ENCODE data around the gene PLCD3.
A peak's percentile ranks its signal among the peaks of the same experiment; 100 is the strongest.

Gene PLCD3

GRCh38 chr17:45081047-45081703 lies 51.1 kb downstream of the PLCD3 start:
- DNase-seq (ENCODE audit: low spot score) = no peak
- Histone ChIP-seq H3K4me3 (no peak overlapping the region), H3K27ac (no peak overlapping the region)
- no peak for TF ChIP-seq CTCF (IDR thresholded peaks at IDR 0.05)

- no peak for TF ChIP-seq CTCF (IDR thresholded peaks at IDR 0.05)
- no peak for DNase-seq (ENCODE audit: low spot score)
- no peak overlapping the region for H3K4me3 ChIP-seq
- peak overlapping the region in 1 of 2 donors; percentile 42 for H3K27ac ChIP-seq
These were observed 54.7 kb downstream of the PLCD3 start for GRCh38 chr17:45077643-45078042.

DNA sequence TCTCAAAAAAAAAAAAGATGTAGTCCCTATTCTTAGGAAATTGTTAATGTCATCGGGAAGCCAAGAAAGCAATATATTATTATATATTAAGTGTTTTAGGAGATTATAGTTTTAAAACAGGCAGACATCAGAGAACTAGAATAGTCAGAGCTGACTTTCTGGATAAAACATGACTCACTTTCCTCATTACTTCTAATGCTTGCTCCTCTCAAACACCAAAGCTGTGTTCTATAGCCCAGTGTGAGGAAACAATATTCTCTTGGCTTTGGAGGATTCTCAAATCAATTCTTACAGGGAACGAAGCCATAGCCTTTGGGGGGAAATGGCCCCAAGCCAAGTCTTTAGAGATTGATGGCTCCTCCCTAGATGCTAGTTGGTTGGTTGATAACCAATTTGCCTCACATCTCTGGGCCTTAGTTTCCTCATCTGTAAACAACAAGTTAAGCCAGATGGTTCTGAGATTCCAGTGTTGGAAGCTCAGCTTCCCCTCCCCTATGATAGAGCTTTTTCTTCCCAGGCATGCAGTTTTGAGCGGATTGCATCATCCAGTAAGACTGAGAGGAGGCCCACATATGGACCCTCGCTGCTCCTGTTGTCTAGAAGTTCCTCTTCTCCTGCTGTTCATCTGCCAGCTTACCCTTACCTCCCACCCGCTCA lies 58.8 kb downstream of the PLCD3 start:
- no peak for TF ChIP-seq CTCF (IDR thresholded peaks at IDR 0.05)
- Histone ChIP-seq H3K27ac (peak overlapping the region; percentile 22 to 59), H3K4me3 (no peak overlapping the region)

DNA sequence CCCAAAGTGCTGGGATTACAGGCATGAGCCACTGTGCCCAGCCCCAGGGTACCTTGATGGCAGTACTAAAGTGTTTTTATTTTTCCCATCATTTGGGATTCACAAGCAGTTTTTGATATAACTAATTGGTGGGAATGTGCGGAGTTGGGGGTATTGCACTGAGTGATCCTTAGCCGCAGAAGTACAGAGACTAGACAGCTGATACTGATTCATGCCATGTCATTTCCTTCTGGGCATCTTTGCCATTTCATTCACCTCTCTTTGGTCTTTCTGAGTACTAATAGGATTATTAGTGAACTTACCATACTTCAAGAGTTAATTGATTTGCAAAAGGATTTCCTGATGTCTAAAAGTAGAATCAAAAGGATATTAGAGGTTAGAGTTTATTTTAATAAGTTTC lies 61.5 kb downstream of the PLCD3 start:
- DNase-seq (ENCODE audit: low spot score) = no peak
- H3K4me3 ChIP-seq = no peak overlapping the region
- no peak overlapping the region for H3K27ac ChIP-seq
- TF ChIP-seq CTCF (IDR thresholded peaks at IDR 0.05) = no peak

More for the DNA sequence above, 58.8 kb downstream of the PLCD3 start:
- no peak for DNase-seq (ENCODE audit: low spot score)

GRCh38 chr17:45070001-45070400 lies 62.3 kb downstream of the PLCD3 start:
- no peak for TF ChIP-seq CTCF (IDR thresholded peaks at IDR 0.05)
- no peak for DNase-seq (ENCODE audit: low spot score)
- H3K4me3 ChIP-seq = no peak overlapping the region
- no peak overlapping the region for H3K27ac ChIP-seq

GRCh38 chr17:45067637-45068036 lies 64.7 kb downstream of the PLCD3 start:
- DNase-seq (ENCODE audit: low spot score) = no peak
- no peak overlapping the region for H3K4me3 ChIP-seq
- no peak overlapping the region for H3K27ac ChIP-seq
- TF ChIP-seq CTCF (IDR thresholded peaks at IDR 0.05) = no peak

DNA sequence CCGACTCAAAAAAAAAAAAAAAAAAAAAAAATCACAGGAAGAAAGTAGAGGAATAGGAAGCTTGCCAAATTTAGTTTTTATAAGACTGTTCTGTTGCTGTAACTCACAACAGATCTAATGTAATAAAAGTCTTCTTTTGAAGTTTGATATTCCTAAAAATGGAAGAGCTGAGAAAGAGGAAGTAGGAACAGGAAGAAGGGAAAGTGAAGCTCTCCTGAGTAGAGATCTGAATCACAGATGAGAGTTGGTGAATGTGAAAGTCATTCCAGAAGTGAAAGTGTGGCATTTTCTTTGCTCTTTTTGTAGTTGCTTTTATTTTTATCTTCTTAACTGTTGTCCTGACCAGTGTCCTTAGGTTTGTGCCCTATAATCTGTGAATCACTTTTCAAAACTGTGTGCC lies 69.1 kb downstream of the PLCD3 start:
- TF ChIP-seq CTCF (IDR thresholded peaks at IDR 0.05) = no peak
- no peak overlapping the region for H3K27ac ChIP-seq
- no peak for DNase-seq (ENCODE audit: low spot score)

More for the DNA sequence above, 69.1 kb downstream of the PLCD3 start:
- no peak overlapping the region for H3K4me3 ChIP-seq
